GM18909 (cell line): Measurements from ENCODE around the gene MRPL11.
A peak's percentile ranks its signal among the peaks of the same experiment; 100 is the strongest.

Experiments
- ATAC-seq: cut with Tn5 transposase; IDR thresholded peaks from one replicate; pipeline ENCODE4 v1.9.1; 2021; ENCODE audit warnings: mild to moderate bottlenecking; ENCODE audit not compliant: unreplicated experiment, poor library complexity

The MRPL11 gene

GRCh38 chr11:66409226-66409625 is 29.4 kb downstream of the MRPL11 start:
- ATAC-seq, result no peak

DNA sequence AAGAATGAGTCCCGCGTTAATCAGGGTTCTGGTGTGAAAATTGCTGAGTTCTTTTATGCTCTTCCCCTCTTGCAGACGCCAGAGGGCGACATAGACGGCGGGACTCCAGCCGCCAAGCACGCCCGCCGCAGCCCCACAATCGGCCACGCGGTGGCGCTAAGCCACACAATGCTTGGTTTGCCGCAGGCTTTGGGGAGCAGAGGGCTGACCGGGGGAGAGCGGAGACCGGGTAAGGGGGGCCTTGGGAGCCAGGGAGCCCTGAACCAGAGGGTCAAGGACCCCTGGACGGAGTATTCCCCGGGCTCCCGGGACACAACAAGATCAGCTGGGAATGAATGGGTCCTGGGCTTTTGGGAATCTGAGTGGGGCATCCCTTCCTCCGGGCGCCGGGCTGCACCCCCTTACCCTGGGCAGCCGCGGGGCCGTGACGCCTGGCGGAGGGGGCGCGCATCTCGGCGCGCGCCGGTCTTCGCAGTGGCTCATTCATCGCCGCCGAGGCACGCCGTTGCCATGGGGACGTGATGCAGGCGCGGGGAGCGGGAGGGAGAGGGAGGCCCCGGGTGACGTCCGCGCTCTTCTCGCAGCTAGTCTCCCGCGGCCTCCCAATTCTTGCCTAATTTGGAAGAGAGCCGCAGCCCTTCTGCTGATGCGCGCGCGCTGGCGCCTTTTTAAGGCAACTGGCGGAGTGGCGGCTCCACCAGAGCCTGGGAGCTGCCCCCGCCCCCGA is 30.0 kb downstream of the MRPL11 start:
- ATAC-seq, result peak; percentile 68

- ATAC-seq, result no peak
These were observed 31.0 kb downstream of the MRPL11 start for GRCh38 chr11:66407651-66408050.

GRCh38 chr11:66393954-66394353 is 44.7 kb downstream of the MRPL11 start:
- ATAC-seq, result no peak

DNA sequence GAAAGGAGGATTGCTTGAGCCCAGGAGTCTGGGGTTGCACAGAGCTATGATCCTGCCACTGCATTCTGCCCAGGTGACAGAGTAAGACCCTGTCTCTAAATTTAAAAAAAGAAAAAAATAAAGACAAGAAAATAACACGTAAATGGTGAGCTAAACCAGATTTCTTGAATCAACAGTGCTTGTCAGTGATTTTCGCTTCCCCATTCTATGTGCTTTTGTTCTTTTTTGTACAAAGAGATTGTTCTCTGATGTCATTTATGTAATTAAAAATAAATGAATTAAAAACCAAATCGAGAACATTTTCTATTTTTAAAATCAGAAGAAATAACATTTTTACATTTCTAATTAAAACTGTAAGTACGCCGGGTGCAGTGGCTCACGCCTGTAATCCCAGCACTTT is 47.3 kb downstream of the MRPL11 start:
- no peak for ATAC-seq

- no peak for ATAC-seq
These were observed 49.8 kb downstream of the MRPL11 start for GRCh38 chr11:66388780-66389386.

GRCh38 chr11:66386171-66387069 is 52.2 kb downstream of the MRPL11 start:
- no peak for ATAC-seq
